ENCODE data around the gene PRKD2. TPM values are rescaled to one million over a fixed set of nuclear protein-coding genes. Genes with fewer than 3 reads are reported as not detected.

PRKD2 gene
- total RNA-seq, 1 experiment from 2014 or later = 30.4 TPM

DNA sequence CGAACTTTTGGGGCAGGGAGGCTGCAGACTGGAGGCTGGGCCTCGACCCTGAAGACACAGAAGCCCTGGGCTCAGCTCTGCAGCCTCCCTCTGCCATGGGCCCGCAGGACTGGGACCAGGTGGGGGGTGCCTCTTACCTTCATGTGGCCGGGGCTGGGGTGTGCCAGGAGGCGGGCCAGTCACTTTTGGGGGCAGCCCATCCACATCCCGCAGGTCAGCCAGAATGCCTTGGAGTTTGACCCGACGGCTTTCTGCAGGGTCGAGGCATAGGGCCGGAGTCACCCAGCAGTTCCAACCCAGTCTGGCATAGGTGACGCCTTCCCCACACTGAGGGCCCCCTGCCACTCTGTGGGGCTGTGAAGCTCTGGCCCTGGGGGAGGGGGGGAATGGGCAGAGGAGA, 10.8 kb upstream of the PRKD2 start:
- Mint-ChIP-seq H3K9me3 (ENCODE audit: unreplicated experiment) (no peaks in the 10 kb centered on the region), H3K27me3 (ENCODE audit: insufficient read depth, unreplicated experiment) (no peaks in the 10 kb centered on the region), H3K27ac (ENCODE audit: low read depth, unreplicated experiment) (no peak overlapping the region), H3K36me3 (ENCODE audit: insufficient read depth, unreplicated experiment) (peaks cover 62% of the 10 kb centered on the region), H3K4me1 (ENCODE audit: insufficient read depth, unreplicated experiment) (peaks cover 10% of the 10 kb centered on the region), H3K4me3 (ENCODE audit: unreplicated experiment) (no peak overlapping the region)
- DNase-seq (ENCODE audit: unreplicated experiment) = no peak
- TF ChIP-seq, protein P1, sequence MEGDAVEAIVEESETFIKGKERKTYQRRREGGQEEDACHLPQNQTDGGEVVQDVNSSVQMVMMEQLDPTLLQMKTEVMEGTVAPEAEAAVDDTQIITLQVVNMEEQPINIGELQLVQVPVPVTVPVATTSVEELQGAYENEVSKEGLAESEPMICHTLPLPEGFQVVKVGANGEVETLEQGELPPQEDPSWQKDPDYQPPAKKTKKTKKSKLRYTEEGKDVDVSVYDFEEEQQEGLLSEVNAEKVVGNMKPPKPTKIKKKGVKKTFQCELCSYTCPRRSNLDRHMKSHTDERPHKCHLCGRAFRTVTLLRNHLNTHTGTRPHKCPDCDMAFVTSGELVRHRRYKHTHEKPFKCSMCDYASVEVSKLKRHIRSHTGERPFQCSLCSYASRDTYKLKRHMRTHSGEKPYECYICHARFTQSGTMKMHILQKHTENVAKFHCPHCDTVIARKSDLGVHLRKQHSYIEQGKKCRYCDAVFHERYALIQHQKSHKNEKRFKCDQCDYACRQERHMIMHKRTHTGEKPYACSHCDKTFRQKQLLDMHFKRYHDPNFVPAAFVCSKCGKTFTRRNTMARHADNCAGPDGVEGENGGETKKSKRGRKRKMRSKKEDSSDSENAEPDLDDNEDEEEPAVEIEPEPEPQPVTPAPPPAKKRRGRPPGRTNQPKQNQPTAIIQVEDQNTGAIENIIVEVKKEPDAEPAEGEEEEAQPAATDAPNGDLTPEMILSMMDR (IDR thresholded peaks at IDR 0.05; ENCODE audit: unreplicated experiment) = no peak
- BruUV-seq (replicated peaks) = no TSS peak
- CTCF ChIA-PET = interaction anchor here (0.7 to 3.9 kb wide), 16 partner anchors 8 to 645 kb away, joined by 3 to 19 read pairs (median 5); no protein-coding TSS in a partner anchor
- POLR2A ChIA-PET = no interaction called here
- intact Hi-C loops (cut with micrococcal nuclease) = no loop called here

DNA sequence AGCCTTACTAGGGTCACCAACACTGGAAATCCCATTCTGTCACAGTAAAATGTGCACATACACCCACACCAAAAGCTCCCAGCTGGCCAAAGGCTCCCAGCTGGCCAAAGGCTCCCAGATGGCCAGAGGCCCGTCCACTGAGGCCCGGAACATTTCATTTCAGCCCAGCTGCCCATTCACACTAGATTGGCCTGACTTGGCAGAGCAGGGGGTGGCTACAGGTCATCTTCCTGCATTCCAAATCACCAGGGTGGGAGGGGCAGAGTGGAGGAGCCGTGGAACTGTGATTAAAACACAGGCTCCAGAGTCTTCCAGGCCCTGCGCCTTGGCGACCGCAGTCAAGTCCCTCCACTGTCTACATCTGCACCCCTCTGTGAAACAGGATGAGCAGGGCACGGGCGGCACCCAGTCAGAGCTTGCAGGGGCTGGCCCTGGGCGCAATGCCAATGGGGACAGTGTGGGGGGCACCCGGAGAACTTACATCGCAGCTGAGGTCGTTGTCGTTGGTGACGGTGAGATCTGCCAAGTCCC, 10.1 kb upstream of the PRKD2 start:
- no peak overlapping the region for H3K4me3 Mint-ChIP-seq (ENCODE audit: unreplicated experiment)

DNA sequence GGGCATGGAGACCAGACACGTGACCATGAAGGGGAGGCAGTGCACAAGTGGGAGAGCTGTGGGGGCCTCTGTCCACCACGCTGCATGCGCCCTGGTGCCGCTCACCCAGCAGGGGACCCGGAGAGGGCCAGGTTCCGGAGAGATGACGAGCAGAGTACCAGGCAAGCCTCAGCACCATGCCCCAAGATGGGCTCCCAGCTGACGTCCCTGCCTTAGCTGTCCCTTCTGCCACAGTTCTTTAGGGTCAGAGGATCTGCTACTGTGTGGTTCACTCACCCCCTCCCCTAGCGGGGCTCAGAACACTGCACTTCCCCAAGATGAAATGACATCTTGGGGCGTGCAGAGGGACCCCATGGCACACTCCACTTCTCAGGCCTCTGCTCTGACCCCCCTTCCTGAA, 9.6 kb upstream of the PRKD2 start:
- peaks cover 61% of the 10 kb centered on the region for H3K36me3 Mint-ChIP-seq (ENCODE audit: insufficient read depth, unreplicated experiment)
- H3K9me3 Mint-ChIP-seq (ENCODE audit: unreplicated experiment) = no peaks in the 10 kb centered on the region
- H3K27me3 Mint-ChIP-seq (ENCODE audit: insufficient read depth, unreplicated experiment) = no peaks in the 10 kb centered on the region

More for the DNA sequence above, 10.1 kb upstream of the PRKD2 start:
- peaks cover 7% of the 10 kb centered on the region for H3K4me1 Mint-ChIP-seq (ENCODE audit: insufficient read depth, unreplicated experiment)
- peaks cover 61% of the 10 kb centered on the region for H3K36me3 Mint-ChIP-seq (ENCODE audit: insufficient read depth, unreplicated experiment)
- no TSS peak for BruUV-seq (replicated peaks)
- no peaks in the 10 kb centered on the region for H3K9me3 Mint-ChIP-seq (ENCODE audit: unreplicated experiment)
- ChIA-PET CTCF (interaction anchor here (0.6 to 2.5 kb wide), 5 partner anchors 9 to 198 kb away, joined by 3 to 13 read pairs (median 3); no protein-coding TSS in a partner anchor), POLR2A (no interaction called here)
- DNase-seq (ENCODE audit: unreplicated experiment) = no peak
- intact Hi-C loops (cut with micrococcal nuclease) = no loop called here
- no peaks in the 10 kb centered on the region for H3K27me3 Mint-ChIP-seq (ENCODE audit: insufficient read depth, unreplicated experiment)
- TF ChIP-seq, protein P1 (IDR thresholded peaks at IDR 0.05; ENCODE audit: unreplicated experiment) = no peak
- no peak overlapping the region for H3K27ac Mint-ChIP-seq (ENCODE audit: low read depth, unreplicated experiment)

DNA sequence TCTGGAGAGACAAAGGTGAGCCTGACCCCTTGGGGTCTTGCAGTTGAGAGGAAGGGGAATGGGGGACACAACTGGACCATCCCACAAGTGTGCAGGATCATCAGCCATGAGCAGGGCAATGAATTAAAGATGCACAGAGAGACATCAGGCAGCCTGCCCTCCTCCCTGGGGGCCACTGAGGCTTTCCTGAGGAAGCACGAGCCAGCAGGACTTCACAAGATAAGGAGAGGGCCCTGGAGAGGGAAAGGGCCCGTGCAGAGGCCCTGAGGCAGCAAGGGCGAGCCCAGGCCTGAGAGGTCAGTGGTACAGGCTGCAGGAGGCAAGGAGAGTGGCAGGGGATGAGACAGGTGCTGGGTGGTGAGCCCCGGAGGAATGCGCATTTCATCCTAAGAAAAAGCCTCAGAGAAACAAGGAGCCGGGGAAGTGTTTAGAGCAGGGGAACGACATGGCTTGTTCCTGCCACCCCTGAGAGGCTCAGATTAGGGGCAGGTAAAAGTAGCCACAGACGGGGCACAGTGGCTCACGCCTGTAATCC, 9.0 kb upstream of the PRKD2 start:
- no TSS peak for BruUV-seq (replicated peaks)
- ChIA-PET POLR2A (no interaction called here), CTCF (interaction anchor here (0.7 kb wide), 1 partner anchor 189 kb away, joined by 3 read pairs; no protein-coding TSS in a partner anchor)
- TF ChIP-seq, protein P1 (IDR thresholded peaks at IDR 0.05; ENCODE audit: unreplicated experiment) = no peak
- intact Hi-C loops (cut with micrococcal nuclease) = no loop called here
- peak overlapping the region; percentile 44 for H3K27ac Mint-ChIP-seq (ENCODE audit: low read depth, unreplicated experiment)
- no peaks in the 10 kb centered on the region for H3K4me1 Mint-ChIP-seq (ENCODE audit: insufficient read depth, unreplicated experiment)
- no peak for DNase-seq (ENCODE audit: unreplicated experiment)
- H3K36me3 Mint-ChIP-seq (ENCODE audit: insufficient read depth, unreplicated experiment) = peaks cover 60% of the 10 kb centered on the region
- no peaks in the 10 kb centered on the region for H3K27me3 Mint-ChIP-seq (ENCODE audit: insufficient read depth, unreplicated experiment)
- no peak overlapping the region for H3K4me3 Mint-ChIP-seq (ENCODE audit: unreplicated experiment)
- no peaks in the 10 kb centered on the region for H3K9me3 Mint-ChIP-seq (ENCODE audit: unreplicated experiment)

More for the DNA sequence above, 9.6 kb upstream of the PRKD2 start:
- no peak for DNase-seq (ENCODE audit: unreplicated experiment)
- Mint-ChIP-seq H3K4me1 (ENCODE audit: insufficient read depth, unreplicated experiment) (peaks cover 3% of the 10 kb centered on the region), H3K27ac (ENCODE audit: low read depth, unreplicated experiment) (no peak overlapping the region), H3K4me3 (ENCODE audit: unreplicated experiment) (no peak overlapping the region)
- intact Hi-C loops (cut with micrococcal nuclease) = no loop called here
- ChIA-PET POLR2A (no interaction called here), CTCF (interaction anchor here (0.6 to 1.1 kb wide), 4 partner anchors 8 to 189 kb away, joined by 3 to 5 read pairs (median 3); no protein-coding TSS in a partner anchor)
- no TSS peak for BruUV-seq (replicated peaks)
- TF ChIP-seq, protein P1 (IDR thresholded peaks at IDR 0.05; ENCODE audit: unreplicated experiment) = no peak
